Left ventricle myocardium inferior (tissue), 1 donor: ENCODE measurements around the gene OS9. TPM values are rescaled to one million over a fixed set of nuclear protein-coding genes. Genes with fewer than 3 reads are reported as not detected.

ENCODE experiments used
- DNase-seq: peaks from one replicate; pipeline ENCODE4 v3.0.0-alpha.2; 2020
- H3K27ac ChIP-seq: fragments of 200-600 bp; replicated peaks from 2 replicates; pipeline ENCODE4 v1.8.0; 2021
- H3K27me3 ChIP-seq: fragments of 200-600 bp; 2 replicates; pipeline ENCODE4 v1.8.0; 2021; ENCODE audit warnings: low read depth
- H3K36me3 ChIP-seq: fragments of 200-600 bp; 2 replicates; pipeline ENCODE4 v1.8.0; 2021
- H3K4me1 ChIP-seq: fragments of 200-600 bp; 2 replicates; pipeline ENCODE4 v1.8.0; 2021
- H3K4me3 ChIP-seq: fragments of 200-600 bp; 2 replicates; pipeline ENCODE4 v1.8.0; 2021; ENCODE audit warnings: mild to moderate bottlenecking, moderate library complexity
- H3K9me3 ChIP-seq: fragments of 200-600 bp; replicated peaks from 2 replicates; pipeline ENCODE4 v1.8.0; 2021
- intact Hi-C: fragments of 100-400 bp; cut with micrococcal nuclease; formaldehyde crosslinking; loops from one replicate; pipeline ENCODE4 v1.11.0; 2022
- total RNA-seq: library from RNA; stranded (reverse); fragmentation: NEBNext Ultra II Directional; extraction: Animal tissue kit (Norgen Biotek cat#: 25700); gene quantifications from one replicate; pipeline ENCODE4 v1.2.1, GENCODE V29; 2021
- TF ChIP-seq, protein P1 (sequence below): fragments of 200-600 bp; IDR thresholded peaks from 2 replicates; pipeline ENCODE4 v1.8.0; 2021; ENCODE audit warnings: antibody characterized with exemption, mild to moderate bottlenecking, borderline replicate concordance
- donor health status: DM: no; HTN: yes; CAD: no; lungs with severe emphysema.

The OS9 gene
- total RNA-seq, 1 donor from 2014 or later, result 112 TPM

DNA sequence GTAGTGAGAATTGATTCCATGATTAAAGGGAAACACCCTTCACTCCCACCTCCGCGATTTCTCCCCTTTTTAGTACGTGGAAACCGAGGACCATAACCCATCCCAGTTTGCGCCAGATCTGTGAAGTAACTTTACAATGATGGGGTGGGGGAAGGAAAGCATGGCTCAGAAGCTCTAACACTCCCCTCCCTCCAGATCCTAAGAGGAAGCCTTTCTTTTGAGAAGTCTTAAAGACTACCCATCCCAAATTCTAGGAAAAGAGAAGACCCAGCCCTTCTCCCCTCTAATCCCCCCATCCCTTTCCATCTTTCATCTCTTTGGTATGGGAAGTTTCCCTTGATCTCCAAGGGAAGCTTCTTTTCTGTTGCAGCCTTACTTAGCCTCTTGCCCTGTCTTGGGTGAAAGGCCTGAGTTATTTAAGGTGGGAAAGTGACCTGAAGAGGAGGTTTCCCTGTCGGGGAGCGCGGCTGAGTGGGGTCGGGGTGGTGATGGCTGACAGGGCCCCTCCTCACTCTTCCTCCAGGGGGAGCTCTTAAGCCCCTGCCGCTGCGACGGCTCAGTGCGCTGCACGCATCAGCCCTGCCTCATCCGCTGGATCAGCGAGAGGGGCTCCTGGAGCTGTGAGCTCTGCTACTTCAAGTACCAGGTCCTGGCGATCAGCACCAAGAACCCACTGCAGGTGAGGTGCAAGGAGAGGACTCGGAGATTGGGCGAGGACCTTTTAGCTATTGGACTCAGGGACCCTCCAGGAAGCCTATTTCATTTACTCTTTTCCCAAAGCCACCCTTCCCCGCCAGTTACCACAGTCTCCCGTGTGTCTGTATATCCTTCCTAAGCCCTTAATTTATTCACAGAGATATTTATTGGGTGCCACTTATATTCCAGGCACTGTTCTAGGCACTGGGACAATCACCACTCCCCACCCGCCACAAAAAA, 62.7 kb downstream of the OS9 start:
- H3K27ac ChIP-seq, result no peak overlapping the region
- no peaks in the 10 kb centered on the region for H3K27me3 ChIP-seq
- intact Hi-C loops, result no loop called here
- H3K4me1 ChIP-seq, result peaks cover 41% of the 10 kb centered on the region
- TF ChIP-seq, protein P1, sequence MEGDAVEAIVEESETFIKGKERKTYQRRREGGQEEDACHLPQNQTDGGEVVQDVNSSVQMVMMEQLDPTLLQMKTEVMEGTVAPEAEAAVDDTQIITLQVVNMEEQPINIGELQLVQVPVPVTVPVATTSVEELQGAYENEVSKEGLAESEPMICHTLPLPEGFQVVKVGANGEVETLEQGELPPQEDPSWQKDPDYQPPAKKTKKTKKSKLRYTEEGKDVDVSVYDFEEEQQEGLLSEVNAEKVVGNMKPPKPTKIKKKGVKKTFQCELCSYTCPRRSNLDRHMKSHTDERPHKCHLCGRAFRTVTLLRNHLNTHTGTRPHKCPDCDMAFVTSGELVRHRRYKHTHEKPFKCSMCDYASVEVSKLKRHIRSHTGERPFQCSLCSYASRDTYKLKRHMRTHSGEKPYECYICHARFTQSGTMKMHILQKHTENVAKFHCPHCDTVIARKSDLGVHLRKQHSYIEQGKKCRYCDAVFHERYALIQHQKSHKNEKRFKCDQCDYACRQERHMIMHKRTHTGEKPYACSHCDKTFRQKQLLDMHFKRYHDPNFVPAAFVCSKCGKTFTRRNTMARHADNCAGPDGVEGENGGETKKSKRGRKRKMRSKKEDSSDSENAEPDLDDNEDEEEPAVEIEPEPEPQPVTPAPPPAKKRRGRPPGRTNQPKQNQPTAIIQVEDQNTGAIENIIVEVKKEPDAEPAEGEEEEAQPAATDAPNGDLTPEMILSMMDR, result peak; percentile 58
- no peaks in the 10 kb centered on the region for H3K9me3 ChIP-seq
- peaks cover 19% of the 10 kb centered on the region for H3K36me3 ChIP-seq
- DNase-seq, result peak; percentile 37
- peak overlapping the region; percentile 82 for H3K4me3 ChIP-seq

GRCh38 chr12:57757771-57758170, 63.8 kb downstream of the OS9 start:
- Histone ChIP-seq H3K9me3 (no peaks in the 10 kb centered on the region), H3K27me3 (peaks cover 11% of the 10 kb centered on the region), H3K36me3 (peaks cover 19% of the 10 kb centered on the region), H3K4me1 (peaks cover 34% of the 10 kb centered on the region), H3K4me3 (no peak overlapping the region), H3K27ac (no peak overlapping the region)
- DNase-seq, result no peak
- intact Hi-C loops, result no loop called here
- TF ChIP-seq, protein P1, result no peak

- Histone ChIP-seq H3K27ac (no peak overlapping the region), H3K27me3 (peaks cover 21% of the 10 kb centered on the region), H3K9me3 (no peaks in the 10 kb centered on the region), H3K4me3 (no peak overlapping the region), H3K36me3 (peaks cover 19% of the 10 kb centered on the region), H3K4me1 (peaks cover 30% of the 10 kb centered on the region)
- no peak for DNase-seq
- TF ChIP-seq, protein P1, result no peak
- intact Hi-C loops, result no loop called here
Measured at GRCh38 chr12:57758552-57759359, 64.8 kb downstream of the OS9 start.

GRCh38 chr12:57759360-57759980, 65.5 kb downstream of the OS9 start:
- Histone ChIP-seq H3K27ac (no peak overlapping the region), H3K27me3 (peaks cover 28% of the 10 kb centered on the region), H3K36me3 (peaks cover 19% of the 10 kb centered on the region), H3K9me3 (no peaks in the 10 kb centered on the region), H3K4me3 (no peak overlapping the region), H3K4me1 (peaks cover 26% of the 10 kb centered on the region)
- TF ChIP-seq, protein P1, result peak; percentile 52
- intact Hi-C loops, result no loop called here
- no peak for DNase-seq

- intact Hi-C loops, result no loop called here
- TF ChIP-seq, protein P1, result no peak
- Histone ChIP-seq H3K27ac (no peak overlapping the region), H3K36me3 (peaks cover 19% of the 10 kb centered on the region), H3K4me3 (no peak overlapping the region), H3K9me3 (no peaks in the 10 kb centered on the region), H3K4me1 (peaks cover 26% of the 10 kb centered on the region), H3K27me3 (peaks cover 38% of the 10 kb centered on the region)
- DNase-seq, result no peak
Measured at GRCh38 chr12:57760347-57760982, 66.5 kb downstream of the OS9 start.
